ENCODE measurements around the gene ASAP3.

- TF ChIP-seq CTCF (conservative IDR thresholded peaks at IDR 0.05 in 1 of 2, IDR thresholded peaks at IDR 0.05 in 1 of 2; ENCODE audit: extremely low read depth in 1 of 2, insufficient read depth in 1 of 2, low read depth in 1 of 2, low read length in 2 of 2) (no peak), EZH2 (IDR thresholded peaks at IDR 0.05; ENCODE audit: borderline replicate concordance, low read length) (no peak)
Observed at GRCh38 chr1:23481904-23482303, 2.1 kb downstream of the ASAP3 start.
